NCI-H1092 (cell line): ENCODE measurements around the gene ALKBH6.

Experiments used
- DNase-seq: peaks from one replicate; lab custom pipeline; 2025; lab: John Stamatoyannopoulos, UW

ALKBH6 gene

GRCh38 chr19:36030264-36031148 lies 16.5 kb upstream of the ALKBH6 start:
- DNase-seq: no peak

GRCh38 chr19:36028313-36029041 lies 14.5 kb upstream of the ALKBH6 start:
- DNase-seq: no peak

GRCh38 chr19:36027696-36028095 lies 13.7 kb upstream of the ALKBH6 start:
- no peak for DNase-seq

GRCh38 chr19:36026091-36026876 lies 12.3 kb upstream of the ALKBH6 start:
- DNase-seq: no peak

- DNase-seq: no peak
Observed at GRCh38 chr19:36025541-36025940, 11.5 kb upstream of the ALKBH6 start.

GRCh38 chr19:36023432-36023831 lies 9.4 kb upstream of the ALKBH6 start:
- no peak for DNase-seq

GRCh38 chr19:36019061-36019670 lies 5.2 kb upstream of the ALKBH6 start:
- no peak for DNase-seq

GRCh38 chr19:36013280-36014011 lies 567 bp downstream of the ALKBH6 start:
- DNase-seq: no peak

GRCh38 chr19:36010402-36010801 lies 3.6 kb downstream of the ALKBH6 start:
- DNase-seq: no peak

- no peak for DNase-seq
Observed at GRCh38 chr19:36009633-36010379, 4.2 kb downstream of the ALKBH6 start.

GRCh38 chr19:36009220-36009619 lies 4.8 kb downstream of the ALKBH6 start:
- peak; percentile 20 for DNase-seq

GRCh38 chr19:36008336-36008978 lies 5.6 kb downstream of the ALKBH6 start, which contains the start of gene SYNE4:
SYNE4 (minus strand) TSS chr19:36008813; CDS start chr19:36008681, 132 bp downstream.
- DNase-seq: no peak

GRCh38 chr19:36006955-36007354 lies 7.1 kb downstream of the ALKBH6 start:
- no peak for DNase-seq

GRCh38 chr19:36003284-36003683 lies 10.7 kb downstream of the ALKBH6 start:
- no peak for DNase-seq

- DNase-seq: no peak
Observed at GRCh38 chr19:36001605-36002004, 12.4 kb downstream of the ALKBH6 start.

- no peak for DNase-seq
Observed at GRCh38 chr19:35996777-35997176, 17.2 kb downstream of the ALKBH6 start.

- DNase-seq: peak; percentile 85
Observed at GRCh38 chr19:35995048-35995993, 18.7 kb downstream of the ALKBH6 start, which contains the start of gene SDHAF1. SDHAF1 (plus strand) TSS chr19:35995188; CDS start chr19:35995275, 87 bp downstream.

- DNase-seq: no peak
Observed at GRCh38 chr19:35993923-35994598, 20.0 kb downstream of the ALKBH6 start.
